HepG2 (cell line): ENCODE results near the gene WDR82. TPM values are rescaled to one million over a fixed set of nuclear protein-coding genes. Genes with fewer than 3 reads are reported as not detected.

Source experiments
- ARNT2 ChIP-seq: sonication (generic); formaldehyde crosslinking; IDR thresholded peaks from 2 replicates; pipeline ENCODE4 v1.8.0; 2022; ENCODE audit warnings: mild to moderate bottlenecking, low read depth, missing genetic modification reagents, moderate library complexity
- CEBPB ChIP-seq: IDR thresholded peaks from 2 replicates; pipeline ENCODE4 v1.6.1; 2011; ENCODE audit warnings: low read depth, low read length, improper control_type of control experiment, borderline replicate concordance
- FOSL2 ChIP-seq: sonication (generic); formaldehyde crosslinking; IDR thresholded peaks from 2 replicates; pipeline ENCODE4 v1.4.0; 2020; ENCODE audit warnings: missing genetic modification reagents
- GABPA ChIP-seq, 2 experiments: IDR thresholded peaks; 2 replicates each; pipeline ENCODE4 v1.6.1; 2011 to 2016; ENCODE audit warnings: low read depth in 2 of 2, low read length in 1 of 2, missing biosample characterization in 1 of 2, missing genetic modification characterization in 1 of 2
- HINFP ChIP-seq: sonication (generic); formaldehyde crosslinking; IDR thresholded peaks from 2 replicates; pipeline ENCODE4 v1.4.0; 2020; ENCODE audit warnings: low read depth, mild to moderate bottlenecking, missing genetic modification reagents
- HNRNPL ChIP-seq: fragments of 200-400 bp; formaldehyde crosslinking; IDR thresholded peaks from 2 replicates; pipeline ENCODE4 v1.6.1; 2017; ENCODE audit warnings: mild to moderate bottlenecking, low read depth, low read length
- HOXA5 ChIP-seq: sonication (generic); formaldehyde crosslinking; IDR thresholded peaks from 2 replicates; pipeline ENCODE4 v1.4.0; 2020; ENCODE audit warnings: missing genetic modification reagents
- MAFK ChIP-seq, 2 experiments: IDR thresholded peaks in 1 of 2; conservative IDR thresholded peaks in 1 of 2; 2 replicates each; pipeline ENCODE4 v1.6.1; 2011; ENCODE audit warnings: improper control_type of control experiment in 2 of 2, low read length in 2 of 2
- SRF ChIP-seq: IDR thresholded peaks from 2 replicates; pipeline ENCODE4 v1.6.1; 2011; ENCODE audit warnings: mild to moderate bottlenecking, low read depth, low read length, moderate library complexity
- ZFAT ChIP-seq: sonication (generic); formaldehyde crosslinking; conservative IDR thresholded peaks from 2 replicates; pipeline ENCODE4 v1.8.1; 2023; ENCODE audit warnings: missing genetic modification reagents, inconsistent platforms
- ZHX2 ChIP-seq, 2 experiments: sonication (generic) in 1 of 2; formaldehyde crosslinking in 1 of 2; IDR thresholded peaks; 2 replicates each; pipeline versions ENCODE4 v1.6.1 to v1.9.0; 2014 to 2022; ENCODE audit warnings: antibody characterized with exemption in 1 of 2, borderline replicate concordance in 1 of 2, inconsistent platforms in 1 of 2, low read depth in 1 of 2, missing genetic modification reagents in 1 of 2
- ZNF230 ChIP-seq: sonication (generic); formaldehyde crosslinking; IDR thresholded peaks from 2 replicates; pipeline ENCODE4 v1.4.0; 2020; ENCODE audit warnings: mild to moderate bottlenecking, missing genetic modification reagents
- ZNF280D ChIP-seq: sonication (generic); formaldehyde crosslinking; IDR thresholded peaks from 2 replicates; pipeline ENCODE4 v1.5.1; 2020; ENCODE audit warnings: mild to moderate bottlenecking, missing genetic modification reagents
- ZNF326 ChIP-seq: sonication (generic); formaldehyde crosslinking; IDR thresholded peaks from 2 replicates; pipeline ENCODE4 v1.4.0; 2020; ENCODE audit warnings: missing genetic modification reagents, borderline replicate concordance
- ZNF362 ChIP-seq: sonication (generic); formaldehyde crosslinking; IDR thresholded peaks from 2 replicates; pipeline ENCODE4 v1.4.0; 2020; ENCODE audit warnings: missing genetic modification reagents, mild to moderate bottlenecking, borderline replicate concordance
- ZSCAN29 ChIP-seq: sonication (generic); formaldehyde crosslinking; conservative IDR thresholded peaks from 2 replicates; pipeline ENCODE4 v1.4.0; 2020; ENCODE audit warnings: mild to moderate bottlenecking, missing genetic modification reagents
- polyA plus RNA-seq, 8 experiments: library from polyadenylated mRNA; depleted of rRNA in 3 of 8; stranded (reverse) in 7 of 8; unstranded in 1 of 8; fragments of >200 nt; fragmentation: Illumina TruSeq in 4 of 8; extraction: Trizol in 4 of 8; gene quantifications; 2 replicates each; pipeline versions ENCODE4 v1.2.1 to v1.2.3, GENCODE V29; 2011 to 2016; ENCODE audit warnings: low read depth in 4 of 8, missing spikeins in 1 of 8, mixed read lengths in 1 of 8; ENCODE audit not compliant: insufficient read depth in 1 of 8
- total RNA-seq, 5 experiments: library from RNA; depleted of rRNA; stranded (reverse); fragments of >200 nt; fragmentation: Illumina TruSeq; extraction: Trizol; gene quantifications; 2 replicates each; pipeline ENCODE4 v1.2.3, GENCODE V29; 2016; ENCODE audit warnings: low read depth in 1 of 5

Gene WDR82
- total and polyA plus RNA-seq, 2 of the 13 experiments (the other 11 are each of a cell fraction or from before 2014, with no cell fraction given), result 39.1 to 59.5 TPM

DNA sequence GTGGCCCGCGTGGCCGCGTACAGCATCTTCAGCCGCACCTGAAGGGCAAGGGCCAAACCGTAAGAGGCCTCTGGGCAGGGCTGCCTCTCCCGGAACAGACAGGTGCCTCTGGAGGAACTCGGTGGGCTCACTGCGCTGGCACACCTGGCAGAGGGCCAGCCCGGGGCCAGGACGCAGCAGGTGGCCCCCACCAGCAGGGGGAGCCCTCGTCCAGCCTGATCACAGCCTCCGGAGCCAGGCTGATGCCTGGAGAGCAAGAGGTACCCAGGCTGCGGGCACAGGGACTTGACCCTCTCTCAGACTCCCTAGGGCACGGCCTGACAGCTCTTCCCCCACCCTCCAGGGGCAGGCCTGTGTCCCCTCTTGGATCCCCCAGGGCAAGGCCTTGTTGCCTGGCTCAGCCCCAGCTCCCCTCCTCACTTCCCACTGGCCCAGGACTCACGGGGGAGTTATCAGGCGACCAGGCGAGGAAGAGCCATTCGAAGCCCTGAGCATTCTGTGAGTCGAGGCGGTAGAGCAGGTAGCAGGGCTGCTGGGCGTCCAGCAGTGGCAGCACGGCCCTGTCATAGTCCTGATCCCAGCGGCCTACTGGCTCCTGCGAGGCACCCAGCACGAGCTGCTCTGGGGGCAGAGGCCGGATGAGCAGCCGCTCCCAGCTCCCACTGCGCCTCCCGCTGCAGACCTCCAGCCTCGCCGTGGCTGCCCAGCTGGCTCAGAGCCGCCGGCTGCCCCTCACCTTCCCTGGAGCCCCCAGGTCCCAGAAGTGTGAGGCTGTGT is 46.8 kb downstream of the WDR82 start (continued):
- 0 out of 2 replicates have a peak, but pooled peaks have one; percentile 28 for TF ChIP-seq ZNF362 (CRISPR knock-in tag)
- TF ChIP-seq ZHX2 (IDR thresholded peaks at IDR 0.05; ENCODE audit: low read depth), result no peak
- TF ChIP-seq ZHX2 (CRISPR knock-in tag; IDR thresholded peaks at IDR 0.05; ENCODE audit: borderline replicate concordance), result no peak
- TF ChIP-seq ZSCAN29 (CRISPR knock-in tag), result no peak
- no peak for TF ChIP-seq SRF
- TF ChIP-seq HOXA5 (CRISPR knock-in tag), result no peak
- no peak for TF ChIP-seq MAFK (conservative IDR thresholded peaks at IDR 0.05 in 1 of 2, IDR thresholded peaks at IDR 0.05 in 1 of 2; ENCODE audit: low read length in 2 of 2)
- 0 out of 2 replicates have a peak, but pooled peaks have one; percentile 28 for TF ChIP-seq ZNF280D (CRISPR knock-in tag)
- peak; percentile 94 for TF ChIP-seq HNRNPL
- TF ChIP-seq GABPA (IDR thresholded peaks at IDR 0.05; ENCODE audit: low read depth, low read length), result no peak
- no peak for TF ChIP-seq GABPA (CRISPR knock-in tag; IDR thresholded peaks at IDR 0.05; ENCODE audit: low read depth)
- no peak for TF ChIP-seq ZNF326 (CRISPR knock-in tag)
- 0 out of 2 replicates have a peak, but pooled peaks have one; percentile 22 for TF ChIP-seq FOSL2
- no peak for TF ChIP-seq ZFAT (CRISPR knock-in tag)
- no peak for TF ChIP-seq HINFP
- TF ChIP-seq CEBPB, result no peak
- TF ChIP-seq ZNF230, result 0 out of 2 replicates have a peak, but pooled peaks have one; percentile 42
- TF ChIP-seq ARNT2 (CRISPR knock-in tag), result 0 out of 2 replicates have a peak, but pooled peaks have one; percentile 37
